Karpas-422 (cell line): Measurements from ENCODE around the gene PARP6. TPM values are rescaled to one million over a fixed set of nuclear protein-coding genes. Genes with fewer than 3 reads are reported as not detected.

ENCODE experiments used
- DNase-seq: peaks from one replicate; pipeline ENCODE4 v3.0.0-alpha.2; 2015
- H2AFZ ChIP-seq: fragments of 200-600 bp; sonication (generic); 2 replicates; pipeline ENCODE4 v1.6.1; 2014; ENCODE audit warnings: antibody characterized with exemption, low read length, mixed read lengths
- H3K27ac ChIP-seq: fragments of 200-600 bp; sonication (generic); 2 replicates; pipeline ENCODE4 v1.5.1; 2014; ENCODE audit warnings: mild to moderate bottlenecking, low read length, moderate library complexity
- H3K27me3 ChIP-seq: fragments of 200-600 bp; sonication (generic); 2 replicates; pipeline ENCODE4 v1.6.1; 2014; ENCODE audit warnings: low read length, mixed read lengths
- H3K36me3 ChIP-seq: fragments of 200-600 bp; sonication (generic); 2 replicates; pipeline ENCODE4 v1.6.1; 2014; ENCODE audit warnings: low read length, mixed read lengths; ENCODE audit not compliant: insufficient read depth
- H3K4me1 ChIP-seq: fragments of 200-600 bp; sonication (generic); 2 replicates; pipeline ENCODE4 v1.6.1; 2014; ENCODE audit warnings: mild to moderate bottlenecking, low read length, mixed read lengths
- H3K4me2 ChIP-seq: fragments of 200-600 bp; sonication (generic); 2 replicates; pipeline ENCODE4 v1.6.1; 2014; ENCODE audit warnings: low read length, low read depth, mild to moderate bottlenecking; ENCODE audit not compliant: poor library complexity, severe bottlenecking
- H3K4me3 ChIP-seq: fragments of 200-600 bp; sonication (generic); 2 replicates; pipeline ENCODE4 v1.5.1; 2014; ENCODE audit warnings: mild to moderate bottlenecking, antibody characterized with exemption, low read length, mixed read lengths
- H3K79me2 ChIP-seq: fragments of 200-600 bp; sonication (generic); 2 replicates; pipeline ENCODE4 v1.6.1; 2014; ENCODE audit warnings: mild to moderate bottlenecking, low read length, mixed read lengths
- H3K9ac ChIP-seq: fragments of 200-600 bp; sonication (generic); 2 replicates; pipeline ENCODE4 v1.6.0; 2014; ENCODE audit warnings: low read length
- H3K9me2 ChIP-seq: fragments of 200-600 bp; sonication (generic), shearing (Covaris generic); replicated peaks from 2 replicates; pipeline ENCODE4 v1.6.0; 2014; ENCODE audit warnings: mild to moderate bottlenecking, low read length, moderate library complexity; ENCODE audit not compliant: insufficient read depth
- H3K9me3 ChIP-seq: fragments of 300-700, 200-600 bp; sonication (generic); 2 replicates; pipeline ENCODE4 v1.6.1; 2014; ENCODE audit warnings: low read length, mixed read lengths
- H4K20me1 ChIP-seq: fragments of 200-600 bp; sonication (generic); 2 replicates; pipeline ENCODE4 v1.6.1; 2014; ENCODE audit warnings: mild to moderate bottlenecking, antibody characterized with exemption, low read length, low read depth; ENCODE audit not compliant: insufficient read depth
- total RNA-seq: library from RNA; depleted of rRNA; stranded (reverse); fragments of >200 nt; shearing (Covaris generic); gene quantifications from 2 replicates; pipeline ENCODE4 v1.2.3, GENCODE V29; 2014; ENCODE audit warnings: low replicate concordance

Gene PARP6
- total RNA-seq, 1 experiment from 2014 or later, result 82.0 TPM

DNA sequence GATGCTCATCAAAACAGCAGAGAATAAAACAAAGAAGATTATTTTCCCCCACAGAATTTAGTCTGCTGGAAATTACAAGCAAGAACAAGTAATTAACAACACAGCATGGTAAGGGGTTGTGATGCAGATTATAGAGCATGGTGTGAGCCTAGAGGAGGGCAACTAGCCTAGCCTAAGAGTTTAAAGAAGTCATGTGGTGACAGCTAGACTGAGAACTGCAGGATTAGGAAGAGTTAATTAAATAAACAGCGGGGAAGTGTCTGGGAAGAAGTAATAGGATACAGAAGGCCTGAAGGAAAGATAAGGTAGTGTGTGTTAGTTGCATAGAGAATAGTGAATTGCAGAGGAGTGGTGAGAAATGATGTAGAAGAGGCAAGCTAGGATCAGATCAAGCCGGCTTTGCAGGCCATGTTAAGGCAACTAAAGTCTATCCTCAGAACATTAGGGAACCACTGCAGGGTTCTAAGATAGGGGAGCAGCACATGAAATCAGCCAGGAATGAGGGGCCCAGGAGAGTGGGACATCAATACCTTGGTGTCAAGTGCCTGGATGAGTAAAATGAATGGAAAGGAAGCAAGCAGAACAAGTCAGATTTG is 29.5 kb downstream of the PARP6 start:
- Histone ChIP-seq H2AFZ (no peak overlapping the region), H3K36me3 (peaks cover 21% of the 10 kb centered on the region; the same call in 1 of the 2 replicates), H3K27me3 (no peaks in the 10 kb centered on the region), H3K9ac (no peak overlapping the region), H3K9me3 (no peaks in the 10 kb centered on the region), H4K20me1 (no peaks in the 10 kb centered on the region), H3K4me1 (no peaks in the 10 kb centered on the region), H3K4me2 (no peak overlapping the region), H3K27ac (no peak overlapping the region), H3K79me2 (no peaks in the 10 kb centered on the region), H3K4me3 (no peak overlapping the region), H3K9me2 (no peaks in the 10 kb centered on the region)
- no peak for DNase-seq

GRCh38 chr15:72239652-72240051 is 32.7 kb downstream of the PARP6 start:
- DNase-seq, result no peak
- H2AFZ ChIP-seq, result no peak overlapping the region
- no peaks in the 10 kb centered on the region for H3K4me1 ChIP-seq
- H3K4me2 ChIP-seq, result no peak overlapping the region
- H3K79me2 ChIP-seq, result no peaks in the 10 kb centered on the region
- no peaks in the 10 kb centered on the region for H3K9me2 ChIP-seq
- no peak overlapping the region for H3K9ac ChIP-seq
- H3K27me3 ChIP-seq, result no peaks in the 10 kb centered on the region
- H4K20me1 ChIP-seq, result no peaks in the 10 kb centered on the region
- no peaks in the 10 kb centered on the region for H3K9me3 ChIP-seq
- no peak overlapping the region for H3K27ac ChIP-seq
- no peak overlapping the region for H3K4me3 ChIP-seq
- peaks cover 21% of the 10 kb centered on the region; the same call in 1 of the 2 replicates for H3K36me3 ChIP-seq

GRCh38 chr15:72238586-72238985 is 33.8 kb downstream of the PARP6 start:
- H3K4me3 ChIP-seq, result no peak overlapping the region
- H3K4me1 ChIP-seq, result no peaks in the 10 kb centered on the region
- H3K79me2 ChIP-seq, result no peaks in the 10 kb centered on the region
- H3K9me3 ChIP-seq, result no peaks in the 10 kb centered on the region
- no peaks in the 10 kb centered on the region for H3K9me2 ChIP-seq
- H3K4me2 ChIP-seq, result no peak overlapping the region
- H3K36me3 ChIP-seq, result peaks cover 11% of the 10 kb centered on the region; the same call in 1 of the 2 replicates
- no peak for DNase-seq
- H2AFZ ChIP-seq, result no peak overlapping the region
- no peak overlapping the region for H3K9ac ChIP-seq
- H4K20me1 ChIP-seq, result no peaks in the 10 kb centered on the region
- H3K27me3 ChIP-seq, result no peaks in the 10 kb centered on the region
- no peak overlapping the region for H3K27ac ChIP-seq

DNA sequence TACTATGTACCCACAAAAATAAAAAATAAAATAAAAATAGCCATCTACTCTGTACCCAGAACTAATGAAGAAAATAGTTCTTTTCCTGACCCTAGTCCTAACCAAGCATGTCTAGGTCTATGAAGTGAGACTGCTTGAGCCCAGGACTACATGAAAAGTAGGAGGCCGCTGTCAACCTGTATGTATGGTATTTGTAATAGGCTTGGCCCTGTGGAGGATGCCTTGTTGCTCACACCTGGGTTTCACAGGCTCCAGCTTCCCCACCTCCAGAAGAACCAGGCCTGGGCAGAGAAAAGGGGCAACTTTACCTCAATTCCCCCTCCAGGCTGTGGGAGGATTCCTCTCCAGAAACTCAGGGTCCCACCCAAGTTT is 34.5 kb downstream of the PARP6 start:
- Histone ChIP-seq H3K36me3 (peaks cover 11% of the 10 kb centered on the region; the same call in 1 of the 2 replicates), H3K4me3 (no peak overlapping the region), H3K4me2 (no peak overlapping the region), H3K9me2 (no peaks in the 10 kb centered on the region), H3K9me3 (no peaks in the 10 kb centered on the region), H3K79me2 (no peaks in the 10 kb centered on the region), H3K9ac (no peak overlapping the region), H3K27ac (no peak overlapping the region), H3K4me1 (no peaks in the 10 kb centered on the region), H4K20me1 (no peaks in the 10 kb centered on the region), H2AFZ (no peak overlapping the region), H3K27me3 (no peaks in the 10 kb centered on the region)
- DNase-seq, result no peak

DNA sequence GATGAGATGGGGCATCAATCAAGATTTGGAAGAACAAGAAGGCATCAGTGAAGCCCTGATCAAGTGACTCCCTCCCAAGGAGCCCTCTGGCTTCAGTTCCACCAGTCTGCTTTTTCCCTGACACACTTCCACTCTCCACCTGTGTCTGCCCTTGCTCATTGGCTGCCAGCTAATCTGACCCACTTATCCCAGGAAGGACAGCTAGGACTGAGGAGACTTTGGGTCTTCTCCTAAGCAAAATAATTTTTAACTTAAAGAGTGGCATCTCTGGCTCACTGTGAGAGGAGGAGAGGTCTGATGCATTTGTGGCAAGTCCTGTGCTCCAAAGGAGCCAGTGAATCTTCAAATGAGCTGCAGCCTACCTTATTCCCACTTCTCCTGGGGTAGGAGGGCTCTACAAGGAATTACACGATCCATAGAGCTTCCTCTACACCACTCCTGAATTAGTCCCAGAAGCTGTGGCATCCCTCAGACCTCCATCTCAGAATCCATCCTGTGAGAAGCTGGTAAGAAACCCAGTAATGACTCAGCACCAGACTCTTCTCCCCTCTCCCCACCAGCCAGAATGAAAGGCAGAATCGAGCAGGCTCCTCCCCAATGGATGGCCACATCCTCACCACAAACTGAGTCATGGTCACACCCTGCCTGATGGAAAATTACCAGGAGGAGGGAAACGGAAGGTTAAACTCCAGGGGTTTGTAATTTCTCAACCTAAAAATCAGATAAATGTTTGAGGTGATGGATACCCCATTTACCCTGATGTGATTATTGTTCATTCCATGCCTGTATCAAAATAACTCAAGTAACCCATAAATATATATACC is 35.1 kb downstream of the PARP6 start:
- H4K20me1 ChIP-seq, result no peaks in the 10 kb centered on the region
- H3K79me2 ChIP-seq, result no peaks in the 10 kb centered on the region
- H3K4me2 ChIP-seq, result no peak overlapping the region
- H2AFZ ChIP-seq, result no peak overlapping the region
- no peak for DNase-seq
- no peak overlapping the region for H3K27ac ChIP-seq
- peaks cover 3% of the 10 kb centered on the region for H3K4me1 ChIP-seq
- H3K36me3 ChIP-seq, result peaks cover 5% of the 10 kb centered on the region; the same call in 1 of the 2 replicates
- no peaks in the 10 kb centered on the region for H3K9me3 ChIP-seq
- H3K27me3 ChIP-seq, result no peaks in the 10 kb centered on the region
- H3K9ac ChIP-seq, result no peak overlapping the region
- no peak overlapping the region for H3K4me3 ChIP-seq
- no peaks in the 10 kb centered on the region for H3K9me2 ChIP-seq

DNA sequence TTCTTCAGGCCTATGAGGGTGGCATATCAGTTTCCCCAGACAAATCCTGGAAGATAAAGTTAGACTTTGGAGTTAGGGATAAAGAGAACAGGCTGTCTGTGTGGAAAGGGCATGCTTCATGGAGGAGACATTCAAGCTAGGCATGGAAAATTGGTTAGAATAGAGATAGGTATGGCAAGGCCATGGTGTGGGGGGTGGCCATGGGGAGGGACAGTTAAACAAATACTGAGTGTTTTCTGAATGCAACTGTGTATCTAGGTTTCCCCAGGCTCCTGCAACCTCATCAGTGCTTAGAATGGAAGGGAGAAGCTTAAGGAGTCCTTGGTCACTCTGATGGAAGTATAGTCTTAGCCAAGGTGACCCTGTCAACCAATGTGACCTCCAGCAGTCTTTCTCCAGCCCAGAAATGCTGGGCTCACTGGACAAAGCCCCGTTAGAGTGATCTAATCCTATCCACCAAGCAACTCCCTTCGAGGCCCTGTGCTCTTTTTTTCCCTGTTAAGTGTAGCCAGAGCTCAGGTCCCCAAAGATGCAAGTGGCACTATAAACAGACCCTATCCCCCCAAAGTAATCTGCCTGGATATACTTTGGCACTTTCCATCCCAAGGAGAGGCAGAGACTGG is 35.9 kb downstream of the PARP6 start:
- Histone ChIP-seq H3K9ac (no peak overlapping the region), H3K79me2 (no peaks in the 10 kb centered on the region), H3K36me3 (peaks cover 5% of the 10 kb centered on the region; the same call in 1 of the 2 replicates), H3K9me3 (no peaks in the 10 kb centered on the region), H2AFZ (no peak overlapping the region), H3K27me3 (no peaks in the 10 kb centered on the region), H3K4me3 (no peak overlapping the region), H4K20me1 (no peaks in the 10 kb centered on the region), H3K9me2 (no peaks in the 10 kb centered on the region), H3K4me1 (peaks cover 11% of the 10 kb centered on the region), H3K27ac (no peak overlapping the region), H3K4me2 (no peak overlapping the region)
- no peak for DNase-seq

DNA sequence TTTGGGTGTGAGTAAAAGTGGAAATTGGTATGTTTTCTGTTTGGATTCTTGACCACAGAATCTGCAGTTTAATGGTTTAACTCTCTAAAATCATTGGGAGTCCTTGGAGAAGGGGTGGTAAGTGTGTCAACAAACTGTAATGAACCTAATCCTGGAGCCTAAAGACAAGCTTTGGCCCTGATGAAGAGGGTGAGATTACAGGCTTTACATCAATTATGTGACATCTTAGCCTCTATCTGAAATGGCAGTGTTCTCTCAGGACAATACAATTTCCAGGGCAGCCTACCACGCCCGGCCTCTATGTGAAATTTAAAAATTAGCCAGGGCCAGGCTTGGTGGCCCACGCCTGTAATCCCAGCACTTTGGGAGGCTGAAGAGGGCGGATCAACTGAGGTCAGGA is 37.1 kb downstream of the PARP6 start:
- Histone ChIP-seq H3K9ac (no peak overlapping the region), H3K4me2 (no peak overlapping the region), H2AFZ (no peak overlapping the region), H3K4me1 (peaks cover 11% of the 10 kb centered on the region), H3K27me3 (no peaks in the 10 kb centered on the region), H3K9me3 (no peaks in the 10 kb centered on the region), H3K79me2 (peaks cover 7% of the 10 kb centered on the region), H3K4me3 (no peak overlapping the region), H3K9me2 (no peaks in the 10 kb centered on the region), H3K27ac (no peak overlapping the region), H4K20me1 (no peaks in the 10 kb centered on the region), H3K36me3 (no peaks in the 10 kb centered on the region)
- no peak for DNase-seq

DNA sequence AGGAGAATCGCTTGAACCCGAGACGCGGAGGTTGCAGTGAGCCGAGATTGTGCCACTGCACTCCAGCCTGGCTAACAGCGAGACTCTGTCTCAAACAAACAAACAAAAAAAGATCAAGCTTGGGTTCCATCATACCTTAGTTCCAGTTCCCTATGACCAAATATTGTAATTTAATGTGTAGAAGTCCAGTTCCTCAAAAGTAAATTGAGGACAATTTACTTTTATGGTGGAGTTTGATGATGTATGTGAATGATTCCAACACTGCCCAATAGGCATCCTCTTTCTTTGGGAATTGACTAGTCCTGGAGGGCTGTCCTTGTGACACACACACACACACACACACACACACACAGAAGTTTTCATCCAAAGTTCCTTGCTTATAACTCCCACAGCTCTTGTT is 38.6 kb downstream of the PARP6 start:
- Histone ChIP-seq H2AFZ (no peak overlapping the region), H3K27me3 (no peaks in the 10 kb centered on the region), H3K36me3 (peaks cover 5% of the 10 kb centered on the region; the same call in 1 of the 2 replicates), H3K9me3 (no peaks in the 10 kb centered on the region), H3K9ac (no peak overlapping the region), H3K27ac (no peak overlapping the region), H3K4me2 (no peak overlapping the region), H3K9me2 (no peaks in the 10 kb centered on the region), H3K4me3 (no peak overlapping the region), H3K79me2 (peaks cover 22% of the 10 kb centered on the region), H4K20me1 (peaks cover 13% of the 10 kb centered on the region), H3K4me1 (peaks cover 18% of the 10 kb centered on the region)
- no peak for DNase-seq
